SW 1271 (cell line): ENCODE data around the gene TMEM150B.

ENCODE experiments used
- DNase-seq, 2 experiments: peaks; one replicate each; lab custom pipeline; 2025; lab: John Stamatoyannopoulos, UW

Gene TMEM150B

GRCh38 chr19:55278391-55279135 is 46.6 kb downstream of the TMEM150B start:
- no peak for DNase-seq

GRCh38 chr19:55277494-55277893 is 47.6 kb downstream of the TMEM150B start:
- DNase-seq, result no peak

GRCh38 chr19:55276720-55277430 is 48.3 kb downstream of the TMEM150B start:
- DNase-seq, result no peak

GRCh38 chr19:55275851-55276719 is 49.1 kb downstream of the TMEM150B start:
- DNase-seq, result no peak

- DNase-seq, result no peak
Observed at GRCh38 chr19:55273978-55274707, 51.0 kb downstream of the TMEM150B start.

- DNase-seq, result no peak
Observed at GRCh38 chr19:55272142-55272541, 53.0 kb downstream of the TMEM150B start.

GRCh38 chr19:55270172-55270942 is 54.8 kb downstream of the TMEM150B start:
- no peak for DNase-seq

- no peak for DNase-seq
Observed at GRCh38 chr19:55269299-55269698, 55.8 kb downstream of the TMEM150B start.

- DNase-seq, result no peak
Observed at GRCh38 chr19:55266840-55267239, 58.3 kb downstream of the TMEM150B start.

- no peak for DNase-seq
Observed at GRCh38 chr19:55266404-55266803, 58.7 kb downstream of the TMEM150B start.

GRCh38 chr19:55265723-55266386 is 59.3 kb downstream of the TMEM150B start:
- no peak for DNase-seq

- DNase-seq, result no peak
Observed at GRCh38 chr19:55265173-55265572, 60.0 kb downstream of the TMEM150B start.

- DNase-seq, result no peak
Observed at GRCh38 chr19:55264531-55264930, 60.6 kb downstream of the TMEM150B start.
